Measurements from ENCODE around the gene PPP1R1A. TPM values are rescaled to one million over a fixed set of nuclear protein-coding genes. Genes with fewer than 3 reads are reported as not detected.

The PPP1R1A gene
- polyA plus RNA-seq, 1 donor (not counting 4 experiments of a cell fraction or from before 2014, with no cell fraction given), result not detected

DNA sequence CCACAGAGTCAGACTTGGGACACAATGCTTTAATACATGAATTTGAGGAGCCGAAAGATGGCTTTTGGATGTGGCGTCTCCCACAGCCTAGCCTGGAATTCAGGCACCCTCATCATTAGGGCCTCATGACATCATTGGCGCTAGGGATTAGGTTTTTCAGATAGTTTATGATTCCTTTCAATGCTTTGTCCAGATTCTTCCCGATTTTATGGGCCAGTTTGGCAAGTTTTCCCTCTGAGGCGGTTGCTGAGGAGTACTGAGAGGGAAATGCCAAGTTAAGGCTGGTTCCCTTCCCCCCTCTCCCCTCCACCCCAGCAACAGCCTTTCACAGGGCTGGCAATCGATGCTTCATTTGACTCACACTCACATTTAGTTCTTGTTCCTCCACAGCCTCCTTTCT lies 19.7 kb upstream of the PPP1R1A start:
- Histone ChIP-seq H3K9me3 (ENCODE audit: control insufficient read depth, low read depth, low read length) (no peaks in the 10 kb centered on the region), H3K4me1 (ENCODE audit: control insufficient read depth, extremely low read depth, insufficient read depth, low read length) (no peaks in the 10 kb centered on the region), H3K9ac (ENCODE audit: control insufficient read depth, extremely low read depth, insufficient read depth, low read length) (no peak overlapping the region), H3K36me3 (ENCODE audit: control insufficient read depth in 2 of 2, extremely low read depth in 1 of 2, insufficient read depth in 2 of 2, low read length in 2 of 2) (no peaks in the 10 kb centered on the region), H3K79me2 (ENCODE audit: control insufficient read depth, insufficient read depth, low read length) (no peaks in the 10 kb centered on the region), H2AFZ (ENCODE audit: control insufficient read depth, low read length) (no peak overlapping the region), H4K20me1 (ENCODE audit: control insufficient read depth, extremely low read depth, insufficient read depth, low read length) (no peaks in the 10 kb centered on the region), H3K4me2 (ENCODE audit: control insufficient read depth, extremely low read depth, insufficient read depth, low read depth, low read length) (no peak overlapping the region), H3K27ac (ENCODE audit: control insufficient read depth, insufficient read depth, low read length) (no peak overlapping the region), H3K27me3 (ENCODE audit: control insufficient read depth, extremely low read depth, insufficient read depth, low read length) (peaks cover 11% of the 10 kb centered on the region), H3K4me3 (ENCODE audit: control insufficient read depth in 2 of 3, extremely low read depth in 1 of 3, insufficient read depth in 2 of 3, low read depth in 1 of 3, low read length in 3 of 3) (no peak overlapping the region), H3K9me1 (ENCODE audit: control insufficient read depth, extremely low read depth, insufficient read depth, low read length) (no peaks in the 10 kb centered on the region)
- FAIRE-seq (no peak), DNase-seq (ENCODE audit: low read depth, low spot score) (no peak)
- dilution Hi-C loops (cut with MboI; ENCODE audit: extremely low pct_ligation_motif_present, low sequenced_read_pairs), result no loop called here
- TF ChIP-seq, protein P1, sequence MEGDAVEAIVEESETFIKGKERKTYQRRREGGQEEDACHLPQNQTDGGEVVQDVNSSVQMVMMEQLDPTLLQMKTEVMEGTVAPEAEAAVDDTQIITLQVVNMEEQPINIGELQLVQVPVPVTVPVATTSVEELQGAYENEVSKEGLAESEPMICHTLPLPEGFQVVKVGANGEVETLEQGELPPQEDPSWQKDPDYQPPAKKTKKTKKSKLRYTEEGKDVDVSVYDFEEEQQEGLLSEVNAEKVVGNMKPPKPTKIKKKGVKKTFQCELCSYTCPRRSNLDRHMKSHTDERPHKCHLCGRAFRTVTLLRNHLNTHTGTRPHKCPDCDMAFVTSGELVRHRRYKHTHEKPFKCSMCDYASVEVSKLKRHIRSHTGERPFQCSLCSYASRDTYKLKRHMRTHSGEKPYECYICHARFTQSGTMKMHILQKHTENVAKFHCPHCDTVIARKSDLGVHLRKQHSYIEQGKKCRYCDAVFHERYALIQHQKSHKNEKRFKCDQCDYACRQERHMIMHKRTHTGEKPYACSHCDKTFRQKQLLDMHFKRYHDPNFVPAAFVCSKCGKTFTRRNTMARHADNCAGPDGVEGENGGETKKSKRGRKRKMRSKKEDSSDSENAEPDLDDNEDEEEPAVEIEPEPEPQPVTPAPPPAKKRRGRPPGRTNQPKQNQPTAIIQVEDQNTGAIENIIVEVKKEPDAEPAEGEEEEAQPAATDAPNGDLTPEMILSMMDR (optimal IDR thresholded peaks at IDR 0.05 in 1 of 3, IDR thresholded peaks at IDR 0.05 in 1 of 3, conservative IDR thresholded peaks at IDR 0.05 in 1 of 3; ENCODE audit: extremely low read depth in 1 of 3, insufficient read depth in 2 of 3, low read length in 3 of 3), result no peak
- no peak for TF ChIP-seq EZH2 (IDR thresholded peaks at IDR 0.05; ENCODE audit: low read length)

DNA sequence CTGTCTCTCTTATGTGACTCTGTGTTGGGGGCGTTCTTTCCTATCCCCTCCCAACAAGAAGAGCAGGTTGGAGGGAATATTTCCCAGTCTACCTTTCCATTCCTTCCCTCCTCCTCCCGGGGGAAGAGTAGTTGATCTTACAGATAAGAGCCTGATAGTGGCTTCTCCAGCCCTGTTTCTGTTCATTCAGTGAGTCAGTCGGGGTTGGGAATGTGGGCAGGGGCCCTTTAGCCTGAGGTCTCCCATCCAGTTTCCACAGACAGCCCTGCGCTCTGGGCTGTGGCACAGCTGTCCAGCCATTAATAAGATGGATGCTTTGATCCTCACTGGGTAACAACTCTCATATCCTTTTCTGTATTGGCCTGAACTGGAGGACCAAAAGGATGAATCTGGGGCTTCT lies 18.1 kb upstream of the PPP1R1A start:
- no peak for DNase-seq (ENCODE audit: low read depth, low spot score)
- dilution Hi-C loops (cut with MboI; ENCODE audit: extremely low pct_ligation_motif_present, low sequenced_read_pairs), result no loop called here

More for the DNA sequence above, 18.1 kb upstream of the PPP1R1A start:
- H3K4me2 ChIP-seq (ENCODE audit: control insufficient read depth, extremely low read depth, insufficient read depth, low read depth, low read length), result no peak overlapping the region
- no peaks in the 10 kb centered on the region for H3K36me3 ChIP-seq (ENCODE audit: control insufficient read depth in 2 of 2, extremely low read depth in 1 of 2, insufficient read depth in 2 of 2, low read length in 2 of 2)
- H3K9ac ChIP-seq (ENCODE audit: control insufficient read depth, extremely low read depth, insufficient read depth, low read length), result no peak overlapping the region
- H3K9me1 ChIP-seq (ENCODE audit: control insufficient read depth, extremely low read depth, insufficient read depth, low read length), result no peaks in the 10 kb centered on the region
- no peak for TF ChIP-seq EZH2 (IDR thresholded peaks at IDR 0.05; ENCODE audit: low read length)
- TF ChIP-seq, protein P1 (optimal IDR thresholded peaks at IDR 0.05 in 1 of 3, IDR thresholded peaks at IDR 0.05 in 1 of 3, conservative IDR thresholded peaks at IDR 0.05 in 1 of 3; ENCODE audit: extremely low read depth in 1 of 3, insufficient read depth in 2 of 3, low read length in 3 of 3), result no peak
- H3K4me1 ChIP-seq (ENCODE audit: control insufficient read depth, extremely low read depth, insufficient read depth, low read length), result no peaks in the 10 kb centered on the region
- no peaks in the 10 kb centered on the region for H4K20me1 ChIP-seq (ENCODE audit: control insufficient read depth, extremely low read depth, insufficient read depth, low read length)
- H2AFZ ChIP-seq (ENCODE audit: control insufficient read depth, low read length), result no peak overlapping the region
- H3K27ac ChIP-seq (ENCODE audit: control insufficient read depth, insufficient read depth, low read length), result no peak overlapping the region
- H3K9me3 ChIP-seq (ENCODE audit: control insufficient read depth, low read depth, low read length), result no peaks in the 10 kb centered on the region
- H3K4me3 ChIP-seq (ENCODE audit: control insufficient read depth in 2 of 3, extremely low read depth in 1 of 3, insufficient read depth in 2 of 3, low read depth in 1 of 3, low read length in 3 of 3), result no peak overlapping the region
- FAIRE-seq, result no peak
- no peaks in the 10 kb centered on the region for H3K79me2 ChIP-seq (ENCODE audit: control insufficient read depth, insufficient read depth, low read length)
- H3K27me3 ChIP-seq (ENCODE audit: control insufficient read depth, extremely low read depth, insufficient read depth, low read length), result peaks cover 8% of the 10 kb centered on the region
